Gastrocnemius medialis (tissue), 4 donors: Measurements from ENCODE around the gene OR2F1.

ENCODE experiments used
- CTCF ChIP-seq, 5 experiments: fragments of 450-650 bp in 3 of 5; fragments of 200-600 bp in 2 of 5; sonication (generic) in 2 of 5; IDR thresholded peaks in 4 of 5; conservative IDR thresholded peaks in 1 of 5; 1 replicate in 4 of 5; 2 replicates in 1 of 5; pipeline ENCODE4 v1.5.1; 2016 to 2019; ENCODE audit warnings: antibody characterized with exemption in 5 of 5, mild to moderate bottlenecking in 3 of 5, moderate library complexity in 3 of 5
- POLR2A ChIP-seq, 2 donors: fragments of 450-650 bp; IDR thresholded peaks; one replicate each; pipeline ENCODE4 v1.6.1; 2017; ENCODE audit warnings: antibody characterized with exemption in 2 of 2, mild to moderate bottlenecking in 2 of 2, moderate library complexity in 2 of 2

DNA sequence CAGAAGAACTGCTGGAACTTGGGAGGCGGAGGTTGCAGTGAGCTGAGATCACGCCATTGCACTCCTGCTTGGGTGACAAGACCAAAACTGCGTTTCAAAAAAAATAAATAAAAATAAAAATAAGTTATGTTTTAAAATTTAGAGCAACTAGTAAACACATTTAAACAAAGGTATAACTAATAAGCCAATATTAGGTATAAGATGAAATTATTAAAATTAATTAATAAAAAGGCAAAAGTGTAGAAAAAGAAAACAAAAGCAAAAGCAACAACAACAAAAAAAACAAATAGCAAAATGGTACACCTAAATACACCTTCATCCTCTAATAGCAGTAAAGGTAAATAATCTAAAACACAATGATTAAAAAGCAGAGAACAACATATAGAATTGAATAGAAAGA lies 39.3 kb downstream of the OR2F1 start:
- TF ChIP-seq CTCF (IDR thresholded peaks at IDR 0.05 in 4 of 5, conservative IDR thresholded peaks at IDR 0.05 in 1 of 5) (no peak), POLR2A (IDR thresholded peaks at IDR 0.05) (no peak)
